Loucy (cell line): Measurements from ENCODE around the gene AURKAIP1.
"Not testable (repeated sequence)": the region's sequence is repeated elsewhere in the genome, so short reads cannot be mapped to it uniquely, and the experiment has no call there.

Experiments
- H2AFZ ChIP-seq: fragments of 200-600 bp; sonication (generic); 2 replicates; pipeline ENCODE4 v1.6.0; 2016; ENCODE audit warnings: antibody characterized with exemption, mild to moderate bottlenecking, low read length, moderate library complexity
- H3F3A ChIP-seq: fragments of 200-600 bp; 2 replicates; pipeline ENCODE4 v1.6.0; 2016; ENCODE audit warnings: antibody characterized with exemption, low read depth, mild to moderate bottlenecking
- H3K27me3 ChIP-seq: fragments of 200-600 bp; sonication (generic); 2 replicates; pipeline ENCODE4 v1.6.1; 2014; ENCODE audit warnings: low read length, mild to moderate bottlenecking; ENCODE audit not compliant: insufficient read depth, poor library complexity, severe bottlenecking
- H3K36me3 ChIP-seq: fragments of 200-600 bp; sonication (generic); 2 replicates; pipeline ENCODE4 v1.6.1; 2016; ENCODE audit warnings: low read length; ENCODE audit not compliant: insufficient read depth
- H3K4me1 ChIP-seq: fragments of 200-600 bp; sonication (generic); 2 replicates; pipeline ENCODE4 v1.5.1; 2014; ENCODE audit warnings: low read length, mild to moderate bottlenecking; ENCODE audit not compliant: insufficient read depth, poor library complexity, severe bottlenecking
- H3K4me2 ChIP-seq: fragments of 200-600 bp; sonication (generic); 2 replicates; pipeline ENCODE4 v1.6.0; 2014; ENCODE audit warnings: antibody characterized with exemption, low read length, low read depth, mild to moderate bottlenecking; ENCODE audit not compliant: poor library complexity, severe bottlenecking
- H3K4me3 ChIP-seq: fragments of 200-600 bp; sonication (generic); 2 replicates; pipeline ENCODE4 v1.5.1; 2014; ENCODE audit warnings: low read length, mild to moderate bottlenecking, mixed read lengths; ENCODE audit not compliant: poor library complexity, severe bottlenecking
- H3K79me2 ChIP-seq: fragments of 200-600 bp; sonication (generic); 2 replicates; pipeline ENCODE4 v1.6.1; 2014; ENCODE audit warnings: low read length; ENCODE audit not compliant: insufficient read depth
- H3K9ac ChIP-seq: fragments of 200-600 bp; sonication (generic); 2 replicates; pipeline ENCODE4 v1.6.0; 2014; ENCODE audit warnings: mild to moderate bottlenecking, low read depth, low read length, moderate library complexity; ENCODE audit not compliant: poor library complexity, severe bottlenecking
- H3K9me2 ChIP-seq: fragments of 200-600 bp; sonication (generic); replicated peaks from 2 replicates; pipeline ENCODE4 v1.6.1; 2016; ENCODE audit warnings: low read depth, low read length, mixed read lengths
- H3K9me3 ChIP-seq: fragments of 200-600 bp; sonication (generic); 2 replicates; pipeline ENCODE4 v1.6.1; 2014; ENCODE audit warnings: mild to moderate bottlenecking, antibody characterized with exemption, low read length, low read depth; ENCODE audit not compliant: insufficient read depth
- H4K20me1 ChIP-seq: fragments of 200-600 bp; sonication (generic); 2 replicates; pipeline ENCODE4 v1.6.0; 2014; ENCODE audit warnings: antibody characterized with exemption, low read length, mild to moderate bottlenecking; ENCODE audit not compliant: insufficient read depth, poor library complexity, severe bottlenecking
- EZH2phosphoT487 ChIP-seq: fragments of 200-600 bp; IDR thresholded peaks from 2 replicates; pipeline ENCODE4 v1.6.1; 2018; ENCODE audit warnings: antibody characterized with exemption, mild to moderate bottlenecking, moderate library complexity, borderline replicate concordance
- TF ChIP-seq, protein P1 (sequence below): fragments of 200-600 bp; sonication (generic); conservative IDR thresholded peaks from 2 replicates; pipeline ENCODE4 v1.5.1; 2014; ENCODE audit warnings: mild to moderate bottlenecking, antibody characterized with exemption, low read length

AURKAIP1 gene

DNA sequence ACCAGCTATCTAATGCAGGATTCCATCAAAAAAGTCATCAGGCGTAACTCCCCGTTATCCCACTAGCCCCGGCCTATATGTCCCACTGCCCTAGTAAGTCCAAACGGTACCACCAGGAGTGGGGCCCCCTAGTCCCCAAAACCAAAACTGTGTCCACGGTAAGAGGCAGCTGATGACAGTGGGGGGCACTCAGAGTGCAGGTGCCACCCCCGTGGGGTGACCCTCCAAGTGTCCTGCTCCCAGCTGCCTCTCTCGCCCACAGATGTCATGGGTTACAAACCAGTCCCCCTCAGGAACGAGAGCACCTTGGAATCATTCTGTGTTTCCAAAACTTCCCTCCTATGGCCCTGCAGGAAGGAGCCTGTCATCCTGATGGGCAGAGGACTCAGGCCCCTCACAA is 10.9 kb upstream of the AURKAIP1 start:
- H3K36me3 ChIP-seq, result peaks cover 53% of the 10 kb centered on the region

GRCh38 chr1:1385339-1385738 is 10.3 kb upstream of the AURKAIP1 start:
- H4K20me1 ChIP-seq, H3K9me3 ChIP-seq, H3F3A ChIP-seq, H3K4me1 ChIP-seq, H3K9me2 ChIP-seq, H3K27me3 ChIP-seq, H3K79me2 ChIP-seq, H3K4me3 ChIP-seq, H3K4me2 ChIP-seq, H3K9ac ChIP-seq, H2AFZ ChIP-seq: not testable (repeated sequence)
- H3K36me3 ChIP-seq, result peaks cover 47% of the 10 kb centered on the region

More for the DNA sequence above, 10.9 kb upstream of the AURKAIP1 start:
- Histone ChIP-seq H3F3A (no peaks in the 10 kb centered on the region), H3K4me2 (no peak overlapping the region), H3K27me3 (no peaks in the 10 kb centered on the region), H2AFZ (no peak overlapping the region), H3K4me1 (no peaks in the 10 kb centered on the region), H3K79me2 (no peaks in the 10 kb centered on the region), H3K9me3 (no peaks in the 10 kb centered on the region), H3K9me2 (no peaks in the 10 kb centered on the region), H3K4me3 (no peak overlapping the region), H3K9ac (no peak overlapping the region), H4K20me1 (peaks cover 2% of the 10 kb centered on the region)
- TF ChIP-seq, protein P1, sequence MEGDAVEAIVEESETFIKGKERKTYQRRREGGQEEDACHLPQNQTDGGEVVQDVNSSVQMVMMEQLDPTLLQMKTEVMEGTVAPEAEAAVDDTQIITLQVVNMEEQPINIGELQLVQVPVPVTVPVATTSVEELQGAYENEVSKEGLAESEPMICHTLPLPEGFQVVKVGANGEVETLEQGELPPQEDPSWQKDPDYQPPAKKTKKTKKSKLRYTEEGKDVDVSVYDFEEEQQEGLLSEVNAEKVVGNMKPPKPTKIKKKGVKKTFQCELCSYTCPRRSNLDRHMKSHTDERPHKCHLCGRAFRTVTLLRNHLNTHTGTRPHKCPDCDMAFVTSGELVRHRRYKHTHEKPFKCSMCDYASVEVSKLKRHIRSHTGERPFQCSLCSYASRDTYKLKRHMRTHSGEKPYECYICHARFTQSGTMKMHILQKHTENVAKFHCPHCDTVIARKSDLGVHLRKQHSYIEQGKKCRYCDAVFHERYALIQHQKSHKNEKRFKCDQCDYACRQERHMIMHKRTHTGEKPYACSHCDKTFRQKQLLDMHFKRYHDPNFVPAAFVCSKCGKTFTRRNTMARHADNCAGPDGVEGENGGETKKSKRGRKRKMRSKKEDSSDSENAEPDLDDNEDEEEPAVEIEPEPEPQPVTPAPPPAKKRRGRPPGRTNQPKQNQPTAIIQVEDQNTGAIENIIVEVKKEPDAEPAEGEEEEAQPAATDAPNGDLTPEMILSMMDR, result no peak
- no peak for TF ChIP-seq EZH2phosphoT487

DNA sequence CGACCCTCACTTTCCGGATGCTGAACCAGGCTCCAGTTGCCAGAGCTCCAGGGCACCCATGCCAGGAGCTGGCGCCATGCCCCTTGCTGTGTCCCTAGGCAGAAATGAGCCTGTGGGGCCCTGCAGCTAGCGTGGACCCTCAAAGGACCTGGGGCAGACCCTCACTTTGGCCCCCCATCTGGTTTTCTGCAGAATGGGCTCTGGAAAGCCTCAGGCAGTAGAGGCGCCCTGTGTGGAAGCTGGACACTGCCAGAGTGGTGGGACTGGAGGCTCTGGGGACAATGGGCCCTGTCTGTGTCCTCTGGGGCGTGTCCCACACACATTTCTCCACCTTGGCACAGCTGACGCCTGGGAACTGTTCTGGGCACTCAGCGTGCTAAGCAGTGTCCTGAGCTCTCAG is 6.3 kb upstream of the AURKAIP1 start:
- H3K9ac ChIP-seq, result no peak overlapping the region

DNA sequence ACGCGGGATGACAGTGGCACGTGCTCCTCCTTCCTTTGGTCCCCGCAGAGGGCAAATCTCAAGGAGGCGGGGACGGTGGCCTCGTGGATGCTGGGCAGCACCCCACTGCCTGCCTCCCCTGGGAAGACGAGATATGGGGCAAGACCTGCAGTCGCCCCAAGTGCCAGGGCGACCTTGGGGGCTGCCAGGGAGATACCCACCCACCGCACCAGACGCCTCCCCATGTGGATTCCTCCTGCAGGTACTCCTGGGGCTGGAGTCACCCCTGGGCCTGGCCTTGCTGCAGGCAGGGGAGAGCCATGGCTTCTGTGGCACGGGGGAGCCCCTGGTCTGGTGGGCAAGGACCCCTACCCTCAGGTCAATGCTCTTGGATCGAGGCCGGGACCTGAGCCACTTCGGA is 5.9 kb upstream of the AURKAIP1 start:
- Histone ChIP-seq H3K4me3 (no peak overlapping the region), H2AFZ (no peak overlapping the region), H3K36me3 (peaks cover 3% of the 10 kb centered on the region; the same call in 1 of the 2 replicates), H3K9me2 (no peaks in the 10 kb centered on the region), H3K27me3 (no peaks in the 10 kb centered on the region), H4K20me1 (no peaks in the 10 kb centered on the region), H3K9ac (no peak overlapping the region), H3K79me2 (peaks cover 11% of the 10 kb centered on the region; the same call in 1 of the 2 replicates), H3F3A (no peaks in the 10 kb centered on the region), H3K4me2 (no peak overlapping the region), H3K4me1 (peaks cover 11% of the 10 kb centered on the region), H3K9me3 (no peaks in the 10 kb centered on the region)
- no peak for TF ChIP-seq EZH2phosphoT487
- TF ChIP-seq, protein P1, result no peak

More for the DNA sequence above, 6.3 kb upstream of the AURKAIP1 start:
- Histone ChIP-seq H3K4me2 (no peak overlapping the region), H3K4me3 (no peak overlapping the region), H2AFZ (no peak overlapping the region), H3K9me2 (no peaks in the 10 kb centered on the region), H3K4me1 (peaks cover 7% of the 10 kb centered on the region), H4K20me1 (peaks cover 1% of the 10 kb centered on the region), H3K36me3 (peaks cover 7% of the 10 kb centered on the region), H3F3A (no peaks in the 10 kb centered on the region), H3K9me3 (no peaks in the 10 kb centered on the region), H3K27me3 (no peaks in the 10 kb centered on the region), H3K79me2 (peaks cover 7% of the 10 kb centered on the region; the same call in 1 of the 2 replicates)
- TF ChIP-seq EZH2phosphoT487, result no peak
